Colonic mucosa (tissue), 4 donors: Measurements from ENCODE around the gene SMTN. TPM values are rescaled to one million over a fixed set of nuclear protein-coding genes. Genes with fewer than 3 reads are reported as not detected.
A peak's percentile ranks its signal among the peaks of the same experiment; 100 is the strongest.
"Not testable (repeated sequence)": the region's sequence is repeated elsewhere in the genome, so short reads cannot be mapped to it uniquely, and the experiment has no call there.

ENCODE experiments used
- DNase-seq: peaks from one replicate; pipeline ENCODE4 v3.0.0-alpha.2; 2020
- H3K27ac ChIP-seq: fragments of 200-600 bp; one replicate; pipeline ENCODE4 v1.8.0; 2021
- H3K27me3 ChIP-seq: fragments of 200-600 bp; one replicate; pipeline ENCODE4 v1.8.0; 2021
- H3K36me3 ChIP-seq: fragments of 200-600 bp; one replicate; pipeline ENCODE4 v1.8.0; 2021
- H3K4me1 ChIP-seq: fragments of 200-600 bp; one replicate; pipeline ENCODE4 v1.8.0; 2021; ENCODE audit warnings: mild to moderate bottlenecking
- H3K4me3 ChIP-seq: fragments of 200-600 bp; one replicate; pipeline ENCODE4 v1.8.0; 2021
- H3K9ac ChIP-seq, 2 donors: one replicate each; pipeline ENCODE4 v1.7.0; 2013; ENCODE audit warnings: control low read depth in 2 of 2, low read depth in 2 of 2, low read length in 2 of 2
- H3K9me3 ChIP-seq: fragments of 200-600 bp; one replicate; pipeline ENCODE4 v1.8.0; 2021
- intact Hi-C: fragments of 100-400 bp; cut with DNase I; formaldehyde crosslinking; loops from one replicate; pipeline ENCODE4 v1.14.1; 2022
- total RNA-seq, 2 donors: library from RNA; stranded (reverse); fragmentation: NEBNext Ultra II Directional in 1 of 2; extraction: Animal tissue kit (Norgen Biotek cat#: 25700) in 1 of 2; gene quantifications; one replicate each; pipeline ENCODE4 v1.2.1, GENCODE V29; 2021
- TF ChIP-seq, protein P1 (sequence below): fragments of 200-600 bp; IDR thresholded peaks from one replicate; pipeline ENCODE4 v1.8.0; 2022; ENCODE audit warnings: antibody characterized with exemption, mild to moderate bottlenecking
- donor health status: healthy.
- donor health status: DM: no; HTN: no; CAD: no.
- donor health status: DM: no; HTN: no; CAD: no.

The SMTN gene
- total RNA-seq, 2 donors from 2014 or later, result 152 to 159 TPM

DNA sequence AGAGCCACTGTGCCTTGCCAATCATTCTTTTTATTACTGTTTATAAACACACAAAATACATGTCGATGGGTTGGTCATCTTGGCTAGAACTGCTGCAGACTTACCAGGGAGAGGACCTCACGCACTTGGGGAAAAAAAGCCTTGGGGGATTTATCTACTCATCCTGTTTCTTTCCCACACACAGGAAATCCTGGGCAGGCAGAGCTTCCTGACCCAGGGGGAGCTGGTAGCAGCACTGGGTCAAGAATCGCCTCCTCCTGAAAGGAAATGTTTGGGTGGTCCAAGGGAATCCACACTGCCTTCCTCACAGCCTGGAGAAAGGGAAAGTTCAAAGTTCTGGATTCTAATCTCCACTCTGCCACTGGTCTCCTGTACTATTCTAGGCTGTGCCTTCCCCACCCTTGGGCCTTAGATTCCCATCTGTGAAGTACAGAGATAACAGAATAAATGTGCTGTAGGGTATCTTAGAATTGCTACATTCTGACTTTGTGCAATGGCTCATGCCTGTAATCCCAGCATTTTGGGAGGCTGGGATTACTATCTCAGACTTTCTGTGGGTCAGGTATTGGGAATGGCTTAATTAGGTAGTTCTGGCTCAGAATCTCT lies 31.2 kb upstream of the SMTN start:
- no peak overlapping the region for H3K4me3 ChIP-seq
- H3K9me3 ChIP-seq, result no peaks in the 10 kb centered on the region
- no peaks in the 10 kb centered on the region for H3K27me3 ChIP-seq
- intact Hi-C loops, result no loop called here
- no peak overlapping the region for H3K27ac ChIP-seq
- no peak for DNase-seq
- no peak overlapping the region for H3K9ac ChIP-seq
- H3K36me3 ChIP-seq, result no peaks in the 10 kb centered on the region
- no peaks in the 10 kb centered on the region for H3K4me1 ChIP-seq
- TF ChIP-seq, protein P1, sequence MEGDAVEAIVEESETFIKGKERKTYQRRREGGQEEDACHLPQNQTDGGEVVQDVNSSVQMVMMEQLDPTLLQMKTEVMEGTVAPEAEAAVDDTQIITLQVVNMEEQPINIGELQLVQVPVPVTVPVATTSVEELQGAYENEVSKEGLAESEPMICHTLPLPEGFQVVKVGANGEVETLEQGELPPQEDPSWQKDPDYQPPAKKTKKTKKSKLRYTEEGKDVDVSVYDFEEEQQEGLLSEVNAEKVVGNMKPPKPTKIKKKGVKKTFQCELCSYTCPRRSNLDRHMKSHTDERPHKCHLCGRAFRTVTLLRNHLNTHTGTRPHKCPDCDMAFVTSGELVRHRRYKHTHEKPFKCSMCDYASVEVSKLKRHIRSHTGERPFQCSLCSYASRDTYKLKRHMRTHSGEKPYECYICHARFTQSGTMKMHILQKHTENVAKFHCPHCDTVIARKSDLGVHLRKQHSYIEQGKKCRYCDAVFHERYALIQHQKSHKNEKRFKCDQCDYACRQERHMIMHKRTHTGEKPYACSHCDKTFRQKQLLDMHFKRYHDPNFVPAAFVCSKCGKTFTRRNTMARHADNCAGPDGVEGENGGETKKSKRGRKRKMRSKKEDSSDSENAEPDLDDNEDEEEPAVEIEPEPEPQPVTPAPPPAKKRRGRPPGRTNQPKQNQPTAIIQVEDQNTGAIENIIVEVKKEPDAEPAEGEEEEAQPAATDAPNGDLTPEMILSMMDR, result no peak

DNA sequence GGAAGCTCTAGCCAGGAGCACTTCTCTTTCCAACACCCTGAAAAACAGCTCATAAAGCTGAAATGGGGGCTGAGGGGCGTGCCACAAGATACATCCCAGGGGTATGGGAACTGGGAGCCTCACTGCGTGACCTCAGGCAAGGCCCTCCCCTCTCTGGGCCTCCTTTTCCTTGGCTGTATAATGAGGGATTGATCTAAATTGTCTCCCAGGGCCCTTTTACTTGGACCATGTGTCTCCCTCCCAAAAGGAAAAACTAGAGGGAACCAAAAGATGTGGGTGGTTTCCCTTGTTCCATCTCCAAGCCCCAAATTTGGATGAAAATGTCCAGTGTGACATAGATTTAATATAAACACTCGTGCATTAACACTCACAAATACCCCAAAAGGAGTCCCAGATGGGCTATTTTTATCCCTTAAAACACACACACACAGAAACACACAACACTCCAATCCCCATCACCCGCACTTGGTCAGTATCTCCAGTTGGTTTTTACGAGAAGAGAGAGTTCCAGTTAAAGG lies 25.9 kb upstream of the SMTN start:
- TF ChIP-seq, protein P1, result no peak
- H3K9me3 ChIP-seq, result no peaks in the 10 kb centered on the region
- no peaks in the 10 kb centered on the region for H3K36me3 ChIP-seq

DNA sequence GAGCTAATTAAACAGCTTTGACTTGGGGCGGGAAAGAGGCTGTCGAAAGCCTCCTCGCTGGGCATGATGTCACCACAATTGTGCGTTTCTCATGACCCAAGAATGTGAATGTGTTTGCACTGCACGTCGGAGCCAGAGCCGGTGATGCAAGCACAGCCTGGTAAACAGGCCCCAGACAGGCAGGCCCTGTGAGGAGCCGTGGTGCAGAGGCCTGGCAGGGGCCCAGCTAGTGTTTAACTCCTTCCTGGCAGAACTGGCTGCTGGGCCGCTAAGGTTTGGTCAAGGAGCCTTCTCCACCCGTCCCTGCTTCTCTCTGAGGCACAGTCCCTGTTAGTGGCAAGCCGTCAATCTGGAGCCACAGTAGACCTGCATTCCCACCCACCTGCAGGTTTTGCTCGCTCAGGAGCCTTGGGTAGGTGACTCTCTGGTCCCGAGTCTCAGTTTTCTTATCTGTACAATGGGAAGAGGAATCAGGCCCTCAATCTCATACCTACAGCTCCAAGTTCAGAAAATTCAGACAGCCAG lies 25.4 kb upstream of the SMTN start:
- H3K9ac ChIP-seq, result peak overlapping the region in 1 of 2 donors; percentile 40
- H3K4me1 ChIP-seq, result no peaks in the 10 kb centered on the region
- no peaks in the 10 kb centered on the region for H3K36me3 ChIP-seq
- no peaks in the 10 kb centered on the region for H3K27me3 ChIP-seq
- TF ChIP-seq, protein P1, result no peak
- no peaks in the 10 kb centered on the region for H3K9me3 ChIP-seq
- DNase-seq, result peak; percentile 73
- intact Hi-C loops, result no loop called here
- peak overlapping the region; percentile 72 for H3K27ac ChIP-seq
- H3K4me3 ChIP-seq, result no peak overlapping the region

More for the DNA sequence above, 25.9 kb upstream of the SMTN start:
- Histone ChIP-seq H3K27me3 (no peaks in the 10 kb centered on the region), H3K4me3 (no peak overlapping the region), H3K9ac (peak overlapping the region in 1 of 2 donors; percentile 26), H3K4me1 (no peaks in the 10 kb centered on the region), H3K27ac (peak overlapping the region; percentile 72)
- intact Hi-C loops, result no loop called here
- no peak for DNase-seq

DNA sequence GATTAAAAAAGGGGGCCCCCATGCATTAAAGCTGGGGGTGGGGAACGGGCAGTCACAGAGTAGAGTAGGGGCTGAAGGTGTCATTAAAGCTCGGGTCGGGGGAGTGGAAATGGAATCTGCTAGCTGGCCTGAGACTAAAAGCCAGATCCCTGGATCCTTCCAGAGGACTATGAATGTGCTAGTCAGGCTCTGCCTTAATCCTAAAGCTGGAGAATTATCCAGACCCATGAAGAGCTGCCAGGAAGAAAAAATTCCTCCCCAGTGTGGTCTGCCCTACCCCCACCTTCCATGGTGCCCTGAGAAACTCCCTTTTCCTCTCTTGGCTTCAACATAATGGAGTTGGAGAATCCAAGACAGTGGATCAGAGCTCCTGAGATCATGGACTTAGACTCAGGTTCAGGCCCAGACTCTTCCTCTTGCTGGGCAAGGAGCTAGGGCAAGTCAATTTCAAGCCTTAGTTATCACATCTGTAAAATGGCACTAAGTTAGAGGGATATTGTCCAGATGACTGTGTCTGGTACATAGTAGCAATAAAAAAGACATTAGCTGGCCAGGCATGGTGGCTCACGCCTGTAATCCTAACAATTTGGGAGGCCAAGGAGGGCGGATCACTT lies 24.0 kb upstream of the SMTN start:
- Histone ChIP-seq H3K27ac (peak overlapping the region; percentile 72), H3K36me3 (no peaks in the 10 kb centered on the region), H3K9ac (no peak overlapping the region), H3K4me3 (no peak overlapping the region), H3K9me3 (no peaks in the 10 kb centered on the region), H3K4me1 (no peaks in the 10 kb centered on the region), H3K27me3 (no peaks in the 10 kb centered on the region)
- TF ChIP-seq, protein P1, result no peak
- intact Hi-C loops, result no loop called here
- DNase-seq, result no peak

DNA sequence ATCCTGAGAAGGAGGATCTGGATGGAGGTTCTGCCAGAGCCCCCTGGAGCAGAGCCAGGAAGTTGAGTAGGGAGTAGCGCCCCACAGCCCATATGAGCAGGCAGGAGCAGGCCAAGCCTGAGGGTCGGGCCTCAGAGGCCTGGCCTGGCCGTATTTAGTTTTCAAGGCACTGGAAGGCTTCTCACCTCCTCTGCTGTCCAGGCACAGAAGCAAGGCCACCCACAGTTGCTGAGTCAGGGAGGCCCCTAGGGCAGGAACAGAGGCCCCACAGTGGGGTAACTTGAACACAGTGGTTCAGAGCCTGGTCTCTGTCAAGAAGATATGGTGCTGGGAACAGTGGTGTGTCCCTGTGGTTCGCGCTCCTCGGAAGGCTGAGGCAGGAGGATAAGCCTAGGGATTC lies 21.5 kb upstream of the SMTN start:
- H3K27me3 ChIP-seq, H3K4me3 ChIP-seq, H3K4me1 ChIP-seq, H3K9ac ChIP-seq, H3K9me3 ChIP-seq, DNase-seq, intact Hi-C loops, H3K27ac ChIP-seq, H3K36me3 ChIP-seq: not testable (repeated sequence)
